ENCODE measurements around the gene REXO4. TPM values are rescaled to one million over a fixed set of nuclear protein-coding genes. Genes with fewer than 3 reads are reported as not detected.

Gene REXO4
- total RNA-seq, 4 donors from 2014 or later = 12.1 to 21.9 (median 16.0) TPM

DNA sequence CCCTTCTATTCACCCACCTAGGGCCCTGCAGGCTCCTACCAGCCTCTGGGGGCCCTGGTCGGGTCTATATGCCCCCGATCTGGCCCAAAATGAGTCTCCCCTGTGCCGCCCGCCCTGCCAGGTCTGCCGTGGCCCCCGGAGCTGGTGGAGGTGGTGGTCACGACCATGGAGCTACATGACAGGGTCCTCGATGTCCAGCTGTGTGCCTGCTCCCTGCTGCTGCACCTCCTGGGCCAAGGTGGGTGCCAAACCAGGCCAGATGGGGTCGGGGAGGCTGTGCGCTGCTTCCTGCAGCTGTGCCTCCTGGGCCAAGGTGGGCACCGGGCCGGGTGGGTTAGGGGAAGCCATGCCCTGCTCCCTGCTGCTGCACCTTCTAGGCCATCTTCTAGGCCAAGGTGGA, 17.5 kb downstream of the REXO4 start:
- H3K27me3 ChIP-seq = peaks cover 20% of the 10 kb centered on the region
- no peak overlapping the region for H3K27ac ChIP-seq
- H3K4me1 ChIP-seq = no peaks in the 10 kb centered on the region
- WGBS, 2 donors (ENCODE audit: low coverage in 1 of 2) = 95% methylated on average over 4 of the region's 12 CpGs; no CpG with 5 or more reads in 1 of the 2 donors
- in situ Hi-C loops (cut with MboI; ENCODE audit: low pct_ligation_motif_present in 1 of 4, low pct_unique_long_range_greater_than_20kb in 1 of 4, low sequenced_read_pairs in 3 of 4) = loop anchor here in 1 of 4 donors (10.0 kb wide), 1 partner anchor 85 kb away; no protein-coding TSS in a partner anchor
- no peaks in the 10 kb centered on the region for H3K36me3 ChIP-seq
- intact Hi-C loops (cut with DNase I; ENCODE audit: low total_unique reads) = no loop called here
- no peak overlapping the region for H3K4me3 ChIP-seq
- TF ChIP-seq EP300 (IDR thresholded peaks at IDR 0.05; ENCODE audit: low read depth) (no peak), POLR2AphosphoS5 (IDR thresholded peaks at IDR 0.05) (no peak), POLR2A (IDR thresholded peaks at IDR 0.05) (no peak)
- TF ChIP-seq, protein P1, sequence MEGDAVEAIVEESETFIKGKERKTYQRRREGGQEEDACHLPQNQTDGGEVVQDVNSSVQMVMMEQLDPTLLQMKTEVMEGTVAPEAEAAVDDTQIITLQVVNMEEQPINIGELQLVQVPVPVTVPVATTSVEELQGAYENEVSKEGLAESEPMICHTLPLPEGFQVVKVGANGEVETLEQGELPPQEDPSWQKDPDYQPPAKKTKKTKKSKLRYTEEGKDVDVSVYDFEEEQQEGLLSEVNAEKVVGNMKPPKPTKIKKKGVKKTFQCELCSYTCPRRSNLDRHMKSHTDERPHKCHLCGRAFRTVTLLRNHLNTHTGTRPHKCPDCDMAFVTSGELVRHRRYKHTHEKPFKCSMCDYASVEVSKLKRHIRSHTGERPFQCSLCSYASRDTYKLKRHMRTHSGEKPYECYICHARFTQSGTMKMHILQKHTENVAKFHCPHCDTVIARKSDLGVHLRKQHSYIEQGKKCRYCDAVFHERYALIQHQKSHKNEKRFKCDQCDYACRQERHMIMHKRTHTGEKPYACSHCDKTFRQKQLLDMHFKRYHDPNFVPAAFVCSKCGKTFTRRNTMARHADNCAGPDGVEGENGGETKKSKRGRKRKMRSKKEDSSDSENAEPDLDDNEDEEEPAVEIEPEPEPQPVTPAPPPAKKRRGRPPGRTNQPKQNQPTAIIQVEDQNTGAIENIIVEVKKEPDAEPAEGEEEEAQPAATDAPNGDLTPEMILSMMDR (IDR thresholded peaks at IDR 0.05) = no peak
- no peaks in the 10 kb centered on the region for H3K9me3 ChIP-seq
- no peak for DNase-seq

DNA sequence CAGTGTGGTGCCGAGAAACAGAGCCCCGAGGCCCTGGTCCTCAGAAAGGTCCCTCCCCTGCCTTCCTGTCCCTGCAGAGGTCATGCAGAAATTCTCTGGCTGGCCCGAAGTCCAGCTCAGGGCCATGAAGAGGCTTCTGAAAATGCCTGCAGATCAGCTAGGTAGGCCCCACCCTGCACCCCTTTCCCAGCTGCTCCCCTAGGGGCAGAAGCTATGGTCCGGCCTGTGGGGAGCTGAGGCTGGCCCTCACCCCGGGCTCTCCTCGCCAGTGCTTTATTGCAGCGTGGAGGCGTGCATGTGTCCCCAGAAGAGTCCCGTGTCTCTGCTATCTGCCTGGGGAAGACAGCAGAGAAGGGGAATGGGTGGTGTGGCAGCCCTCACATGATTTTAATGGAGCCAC, 19.9 kb downstream of the REXO4 start:
- no peak for DNase-seq
- no peaks in the 10 kb centered on the region for H3K4me1 ChIP-seq
- 54% methylated on average over 9 of the region's 9 CpGs; no CpG with 5 or more reads in 1 of the 2 donors for WGBS, 2 donors (ENCODE audit: low coverage in 1 of 2)

GRCh38 chr9:133397370-133397769, 20.4 kb downstream of the REXO4 start:
- Histone ChIP-seq H3K4me1 (no peaks in the 10 kb centered on the region), H3K27me3 (peaks cover 36% of the 10 kb centered on the region), H3K4me3 (no peak overlapping the region), H3K27ac (no peak overlapping the region), H3K36me3 (no peaks in the 10 kb centered on the region), H3K9me3 (no peaks in the 10 kb centered on the region)
- DNase-seq = no peak
- intact Hi-C loops (cut with DNase I; ENCODE audit: low total_unique reads) = no loop called here
- 64 to 85% methylated on average over 4 to 6 of the region's 6 CpGs for WGBS, 2 donors (ENCODE audit: low coverage in 1 of 2)
- in situ Hi-C loops (cut with MboI; ENCODE audit: low pct_ligation_motif_present in 1 of 4, low pct_unique_long_range_greater_than_20kb in 1 of 4, low sequenced_read_pairs in 3 of 4) = no loop called here
- TF ChIP-seq, protein P1 (IDR thresholded peaks at IDR 0.05) = no peak
- TF ChIP-seq POLR2A (IDR thresholded peaks at IDR 0.05) (no peak), POLR2AphosphoS5 (IDR thresholded peaks at IDR 0.05) (no peak), EP300 (IDR thresholded peaks at IDR 0.05; ENCODE audit: low read depth) (no peak)

More for the DNA sequence above, 19.9 kb downstream of the REXO4 start:
- H3K4me3 ChIP-seq = no peak overlapping the region
- in situ Hi-C loops (cut with MboI; ENCODE audit: low pct_ligation_motif_present in 1 of 4, low pct_unique_long_range_greater_than_20kb in 1 of 4, low sequenced_read_pairs in 3 of 4) = no loop called here
- H3K27me3 ChIP-seq = peaks cover 36% of the 10 kb centered on the region
- intact Hi-C loops (cut with DNase I; ENCODE audit: low total_unique reads) = no loop called here
- H3K36me3 ChIP-seq = no peaks in the 10 kb centered on the region
- no peaks in the 10 kb centered on the region for H3K9me3 ChIP-seq
- H3K27ac ChIP-seq = no peak overlapping the region
- TF ChIP-seq, protein P1 (IDR thresholded peaks at IDR 0.05) = no peak
- TF ChIP-seq EP300 (IDR thresholded peaks at IDR 0.05; ENCODE audit: low read depth) (no peak), POLR2A (IDR thresholded peaks at IDR 0.05) (no peak), POLR2AphosphoS5 (IDR thresholded peaks at IDR 0.05) (no peak)

DNA sequence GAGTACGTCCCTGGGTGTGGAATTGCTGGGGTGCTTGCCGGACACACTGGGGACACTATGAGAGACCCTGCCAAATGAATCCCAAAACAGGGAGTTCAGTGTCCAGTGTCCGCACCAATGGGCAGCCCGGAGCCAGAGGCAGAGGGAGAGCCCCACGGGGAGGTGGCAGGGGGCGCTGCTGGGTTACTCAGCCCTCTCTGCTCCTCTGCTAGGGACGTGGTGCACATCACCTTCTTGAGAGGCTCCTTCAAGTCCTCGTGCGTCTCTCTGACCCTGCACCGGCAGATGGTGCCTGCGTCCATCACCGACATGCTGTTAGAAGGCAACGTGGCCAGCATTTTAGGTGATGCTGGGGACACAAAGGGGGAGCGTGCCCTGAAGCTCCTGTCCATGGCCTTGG, 20.9 kb downstream of the REXO4 start:
- H3K27me3 ChIP-seq = peaks cover 36% of the 10 kb centered on the region
- no peak overlapping the region for H3K27ac ChIP-seq
- no peaks in the 10 kb centered on the region for H3K9me3 ChIP-seq
- TF ChIP-seq, protein P1 (IDR thresholded peaks at IDR 0.05) = peak in 1 of 5 experiments; percentile 16
- TF ChIP-seq EP300 (IDR thresholded peaks at IDR 0.05; ENCODE audit: low read depth) = no peak
- intact Hi-C loops (cut with DNase I; ENCODE audit: low total_unique reads) = no loop called here
- 38% methylated on average over 14 of the region's 14 CpGs; no CpG with 5 or more reads in 1 of the 2 donors for WGBS, 2 donors (ENCODE audit: low coverage in 1 of 2)
- H3K36me3 ChIP-seq = no peaks in the 10 kb centered on the region
- no peak for DNase-seq
- no peak overlapping the region for H3K4me3 ChIP-seq
- in situ Hi-C loops (cut with MboI; ENCODE audit: low pct_ligation_motif_present in 1 of 4, low pct_unique_long_range_greater_than_20kb in 1 of 4, low sequenced_read_pairs in 3 of 4) = no loop called here
- no peaks in the 10 kb centered on the region for H3K4me1 ChIP-seq

Measured in transverse colon (tissue), 4 donors.